Loucy (cell line): ENCODE measurements around the gene SPRED2.

ENCODE experiments used
- CTCF ChIP-seq: fragments of 200-600 bp; sonication (generic); conservative IDR thresholded peaks from 2 replicates; pipeline ENCODE4 v1.5.1; 2014; ENCODE audit warnings: mild to moderate bottlenecking, antibody characterized with exemption, low read length
- EZH2phosphoT487 ChIP-seq: fragments of 200-600 bp; IDR thresholded peaks from 2 replicates; pipeline ENCODE4 v1.6.1; 2018; ENCODE audit warnings: antibody characterized with exemption, mild to moderate bottlenecking, moderate library complexity, borderline replicate concordance

- no peak for TF ChIP-seq CTCF
- no peak for TF ChIP-seq EZH2phosphoT487
These were observed 112.7 kb downstream of the SPRED2 start for GRCh38 chr2:65319674-65320041.
